AG10803 (cell line): ENCODE results near the gene AUH.

Experiments
- DNase-seq: peaks from one replicate; pipeline ENCODE4 v3.0.0; 2010; ENCODE audit warnings: low read depth
- H3K4me3 ChIP-seq: 2 replicates; pipeline ENCODE4 v1.5.1; 2011; ENCODE audit warnings: mild to moderate bottlenecking, low read length, control low read depth
- CTCF ChIP-seq: conservative IDR thresholded peaks from 2 replicates; pipeline ENCODE4 v1.5.1; 2011; ENCODE audit warnings: mild to moderate bottlenecking, low read length, control low read depth, inconsistent platforms

Gene AUH

GRCh38 chr9:91271156-91271555 lies 90.6 kb downstream of the AUH start:
- no peak overlapping the region for H3K4me3 ChIP-seq
- no peak for TF ChIP-seq CTCF
- DNase-seq: no peak

GRCh38 chr9:91269907-91270491 lies 91.7 kb downstream of the AUH start:
- no peak for TF ChIP-seq CTCF
- DNase-seq: no peak
- no peak overlapping the region for H3K4me3 ChIP-seq

- TF ChIP-seq CTCF: no peak
- DNase-seq: no peak
Measured at GRCh38 chr9:91266448-91266847, 95.3 kb downstream of the AUH start.

GRCh38 chr9:91265514-91265913 lies 96.2 kb downstream of the AUH start:
- H3K4me3 ChIP-seq: no peak overlapping the region
- no peak for TF ChIP-seq CTCF
- DNase-seq: no peak

More at GRCh38 chr9:91266448-91266847, 95.3 kb downstream of the AUH start:
- no peak overlapping the region for H3K4me3 ChIP-seq

GRCh38 chr9:91261417-91261816 lies 100.3 kb downstream of the AUH start:
- H3K4me3 ChIP-seq: no peak overlapping the region
- DNase-seq: no peak
- TF ChIP-seq CTCF: no peak

GRCh38 chr9:91259162-91259561 lies 102.6 kb downstream of the AUH start:
- no peak for TF ChIP-seq CTCF
- DNase-seq: no peak
- H3K4me3 ChIP-seq: no peak overlapping the region

GRCh38 chr9:91258451-91258850 lies 103.3 kb downstream of the AUH start:
- no peak overlapping the region for H3K4me3 ChIP-seq
- DNase-seq: no peak
- TF ChIP-seq CTCF: no peak
